GM23338 (cell line): ENCODE results near the gene ASPSCR1.

ENCODE experiments used
- EZH2 ChIP-seq: fragments of 200-600 bp; sonication (generic); IDR thresholded peaks from one replicate; pipeline ENCODE4 v1.8.0; 2017; ENCODE audit warnings: antibody characterized with exemption, mild to moderate bottlenecking, low read depth; ENCODE audit not compliant: unreplicated experiment
- POLR2AphosphoS5 ChIP-seq: IDR thresholded peaks from 2 replicates; pipeline ENCODE4 v1.6.1; 2016; ENCODE audit warnings: antibody characterized with exemption, low read depth

GRCh38 chr17:81959362-81960129, 17.9 kb upstream of the ASPSCR1 start:
- no peak for TF ChIP-seq POLR2AphosphoS5
- no peak for TF ChIP-seq EZH2
